LoVo (cell line): ENCODE measurements around the gene SDHB.

Experiments
- DNase-seq: peaks from one replicate; pipeline ENCODE4 v3.0.0-alpha.2; 2016; ENCODE audit warnings: low spot score

The SDHB gene

GRCh38 chr1:16969057-16969611 is 84.7 kb downstream of the SDHB start:
- no peak for DNase-seq
